Thoracic aorta (tissue), 2 donors: ENCODE results near the gene SURF6. TPM values are rescaled to one million over a fixed set of nuclear protein-coding genes. Genes with fewer than 3 reads are reported as not detected.

ENCODE experiments used
- ATAC-seq: fragments of 150-250 bp; one replicate; pipeline ENCODE4 v1.8.0; 2017; ENCODE audit warnings: low read depth; ENCODE audit not compliant: insufficient number of reproducible peaks, low FRiP score
- DNase-seq: peaks from one replicate; pipeline ENCODE4 v3.0.0-alpha.2; 2020; ENCODE audit warnings: low spot score
- H3K27ac ChIP-seq, 2 donors: fragments of 200-600 bp; sonication (generic); 1 replicate in 1 of 2; 2 replicates in 1 of 2; pipeline ENCODE4 v1.5.1; 2016; ENCODE audit warnings: mild to moderate bottlenecking in 2 of 2, moderate library complexity in 2 of 2
- H3K27me3 ChIP-seq: fragments of 200-600 bp; sonication (generic); replicated peaks from 2 replicates; pipeline ENCODE4 v1.6.0; 2016; ENCODE audit warnings: mild to moderate bottlenecking; ENCODE audit not compliant: insufficient read depth
- H3K36me3 ChIP-seq: fragments of 200-600 bp; sonication (generic); one replicate; pipeline ENCODE4 v1.5.1; 2016
- H3K4me1 ChIP-seq, 2 donors: fragments of 200-600 bp; sonication (generic); 1 replicate in 1 of 2; 2 replicates in 1 of 2; pipeline versions ENCODE4 v1.5.1 to v1.6.0; 2016; ENCODE audit warnings: low read depth in 2 of 2, mild to moderate bottlenecking in 1 of 2; ENCODE audit not compliant: control insufficient read depth in 1 of 2
- H3K4me3 ChIP-seq: fragments of 200-600 bp; sonication (generic); 2 replicates; pipeline ENCODE4 v1.5.1; 2016; ENCODE audit warnings: mild to moderate bottlenecking
- H3K9me3 ChIP-seq: fragments of 200-600 bp; sonication (generic); 2 replicates; pipeline ENCODE4 v1.5.1; 2016
- total RNA-seq, 2 donors: library from RNA; depleted of rRNA; stranded (reverse); fragments of >200 nt; gene quantifications; one replicate each; pipeline versions ENCODE4 v1.1.0 to v1.2.3, GENCODE V29; 2016
- TF ChIP-seq, protein P1 (sequence below): fragments of 200-600 bp; sonication (generic); IDR thresholded peaks from one replicate; pipeline ENCODE4 v1.5.1; 2019; ENCODE audit warnings: antibody characterized with exemption

SURF6 gene
- total RNA-seq, 2 donors from 2014 or later: 11.6 to 46.1 TPM

DNA sequence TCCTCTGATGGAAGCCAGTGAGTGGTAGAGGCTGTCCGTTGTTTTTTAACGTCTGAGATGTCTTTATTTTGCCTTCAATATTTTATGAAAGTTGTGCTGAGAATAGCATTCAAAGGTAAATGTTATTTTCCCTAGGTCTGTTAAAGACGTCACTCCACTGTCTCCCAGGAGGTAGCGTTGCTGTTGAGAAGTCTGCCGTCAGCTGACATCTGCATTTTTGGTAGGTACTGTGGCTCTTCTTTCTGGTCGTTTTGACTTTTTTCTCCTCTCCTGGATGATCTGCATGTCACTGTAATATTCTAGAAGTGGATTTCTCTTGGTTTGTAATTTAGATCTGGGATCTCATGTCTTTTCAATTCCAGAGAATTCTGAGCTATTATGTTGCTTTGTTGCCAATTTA is 26.4 kb downstream of the SURF6 start:
- no peak overlapping the region for H3K4me3 ChIP-seq
- DNase-seq: no peak
- no peaks in the 10 kb centered on the region for H3K9me3 ChIP-seq
- TF ChIP-seq, protein P1, sequence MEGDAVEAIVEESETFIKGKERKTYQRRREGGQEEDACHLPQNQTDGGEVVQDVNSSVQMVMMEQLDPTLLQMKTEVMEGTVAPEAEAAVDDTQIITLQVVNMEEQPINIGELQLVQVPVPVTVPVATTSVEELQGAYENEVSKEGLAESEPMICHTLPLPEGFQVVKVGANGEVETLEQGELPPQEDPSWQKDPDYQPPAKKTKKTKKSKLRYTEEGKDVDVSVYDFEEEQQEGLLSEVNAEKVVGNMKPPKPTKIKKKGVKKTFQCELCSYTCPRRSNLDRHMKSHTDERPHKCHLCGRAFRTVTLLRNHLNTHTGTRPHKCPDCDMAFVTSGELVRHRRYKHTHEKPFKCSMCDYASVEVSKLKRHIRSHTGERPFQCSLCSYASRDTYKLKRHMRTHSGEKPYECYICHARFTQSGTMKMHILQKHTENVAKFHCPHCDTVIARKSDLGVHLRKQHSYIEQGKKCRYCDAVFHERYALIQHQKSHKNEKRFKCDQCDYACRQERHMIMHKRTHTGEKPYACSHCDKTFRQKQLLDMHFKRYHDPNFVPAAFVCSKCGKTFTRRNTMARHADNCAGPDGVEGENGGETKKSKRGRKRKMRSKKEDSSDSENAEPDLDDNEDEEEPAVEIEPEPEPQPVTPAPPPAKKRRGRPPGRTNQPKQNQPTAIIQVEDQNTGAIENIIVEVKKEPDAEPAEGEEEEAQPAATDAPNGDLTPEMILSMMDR: no peak
- H3K36me3 ChIP-seq: no peaks in the 10 kb centered on the region
- H3K4me1 ChIP-seq: no peaks in the 10 kb centered on the region
- no peaks in the 10 kb centered on the region for H3K27me3 ChIP-seq
- H3K27ac ChIP-seq: no peak overlapping the region
- ATAC-seq: no peak

DNA sequence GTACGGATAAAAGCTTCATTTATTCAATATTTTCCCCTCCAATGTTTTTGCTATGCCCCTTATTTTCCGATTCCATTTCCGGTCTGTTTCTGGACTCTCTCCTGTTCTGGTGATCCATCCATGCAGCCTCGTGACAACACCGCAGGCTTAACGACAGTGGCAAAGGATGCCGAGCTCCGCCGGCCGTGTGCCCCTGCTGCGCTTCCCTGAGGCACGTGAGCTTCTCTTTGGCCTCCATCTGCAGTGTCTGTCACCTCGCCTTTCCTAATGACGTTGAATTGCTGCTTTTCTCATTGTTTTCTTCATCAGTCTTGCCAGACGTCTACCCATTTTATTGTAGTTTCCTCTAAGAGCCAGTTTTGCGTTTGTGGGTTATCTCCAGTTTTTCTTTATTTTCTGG is 28.7 kb downstream of the SURF6 start:
- DNase-seq: no peak
- no peaks in the 10 kb centered on the region for H3K27me3 ChIP-seq
- H3K36me3 ChIP-seq: no peaks in the 10 kb centered on the region
- no peak for ATAC-seq
- H3K9me3 ChIP-seq: no peaks in the 10 kb centered on the region
- no peaks in the 10 kb centered on the region for H3K4me1 ChIP-seq
- H3K27ac ChIP-seq: no peak overlapping the region
- TF ChIP-seq, protein P1: no peak
- no peak overlapping the region for H3K4me3 ChIP-seq

DNA sequence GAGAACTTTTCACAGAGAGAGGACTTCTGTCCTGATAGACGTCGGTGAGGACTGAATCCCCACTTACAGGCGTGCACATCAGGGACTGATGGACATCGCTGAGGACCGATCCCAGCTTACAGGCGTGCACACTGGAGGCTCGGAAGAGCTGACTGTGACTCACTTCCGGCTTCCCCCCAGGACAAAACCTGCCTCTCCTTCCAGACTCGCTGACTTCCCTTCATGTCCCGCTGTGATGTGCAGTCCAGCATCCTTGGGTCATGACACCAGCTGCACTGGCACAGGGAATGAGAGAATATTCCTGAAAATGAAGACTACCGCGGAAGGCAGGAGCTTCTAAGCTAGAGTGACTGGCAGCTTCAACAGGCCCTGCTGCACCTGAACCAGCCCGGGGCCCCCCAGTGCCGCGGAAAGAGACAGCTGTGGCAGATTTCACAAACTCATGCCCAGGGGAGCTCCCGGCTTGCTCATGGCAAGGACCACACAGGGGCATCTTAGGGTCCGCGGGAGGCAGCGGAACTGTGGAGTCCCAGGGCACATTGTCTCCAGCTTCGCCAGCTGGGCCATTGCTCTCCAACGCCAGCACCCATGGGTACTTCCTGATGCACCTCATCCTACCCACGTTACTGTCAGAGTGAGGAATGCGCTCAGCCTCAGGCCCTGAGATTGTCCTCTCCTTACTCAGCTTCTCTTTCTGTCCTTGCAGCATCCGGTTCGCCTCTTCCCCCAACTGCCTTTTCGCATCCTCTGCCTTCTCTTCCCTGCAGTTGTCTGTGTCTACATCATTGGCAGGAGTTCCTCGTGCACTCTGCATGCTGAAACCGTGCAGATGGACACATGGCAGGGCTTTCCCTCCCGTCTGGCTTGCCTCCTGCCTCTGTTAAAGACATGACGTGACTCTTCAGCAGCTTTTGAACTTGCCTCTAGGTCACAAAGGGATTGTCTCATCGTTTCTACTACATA is 29.5 kb downstream of the SURF6 start:
- H3K9me3 ChIP-seq: no peaks in the 10 kb centered on the region
- no peaks in the 10 kb centered on the region for H3K27me3 ChIP-seq
- H3K4me3 ChIP-seq: no peak overlapping the region
- no peak overlapping the region for H3K27ac ChIP-seq
- no peak for ATAC-seq
- DNase-seq: no peak
- TF ChIP-seq, protein P1: no peak
- no peaks in the 10 kb centered on the region for H3K4me1 ChIP-seq
- H3K36me3 ChIP-seq: no peaks in the 10 kb centered on the region

DNA sequence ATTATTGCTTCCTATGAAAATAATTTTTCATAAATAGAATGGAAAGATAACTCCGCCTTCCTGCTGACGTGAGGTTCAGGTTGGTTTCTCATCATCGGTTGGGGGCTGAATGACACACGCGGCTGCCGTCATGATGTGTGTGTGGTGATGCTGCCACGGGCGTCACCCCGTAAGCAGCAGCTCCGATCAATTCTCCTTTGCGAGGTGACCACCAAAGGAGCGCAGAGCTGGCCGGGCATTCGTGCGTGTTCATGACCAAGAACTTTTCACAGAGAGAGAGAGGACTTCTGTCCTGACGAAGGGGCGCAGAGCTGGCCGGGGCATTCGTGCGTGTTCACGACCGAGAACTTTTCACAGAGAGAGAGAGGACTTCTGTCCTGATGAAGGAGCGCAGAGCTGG is 30.3 kb downstream of the SURF6 start:
- DNase-seq (no peak), ATAC-seq (no peak)
- no peak overlapping the region for H3K27ac ChIP-seq
- H3K4me3 ChIP-seq: no peak overlapping the region
- no peaks in the 10 kb centered on the region for H3K9me3 ChIP-seq
- H3K36me3 ChIP-seq: no peaks in the 10 kb centered on the region
- H3K27me3 ChIP-seq: no peaks in the 10 kb centered on the region
- no peaks in the 10 kb centered on the region for H3K4me1 ChIP-seq
- TF ChIP-seq, protein P1: no peak

DNA sequence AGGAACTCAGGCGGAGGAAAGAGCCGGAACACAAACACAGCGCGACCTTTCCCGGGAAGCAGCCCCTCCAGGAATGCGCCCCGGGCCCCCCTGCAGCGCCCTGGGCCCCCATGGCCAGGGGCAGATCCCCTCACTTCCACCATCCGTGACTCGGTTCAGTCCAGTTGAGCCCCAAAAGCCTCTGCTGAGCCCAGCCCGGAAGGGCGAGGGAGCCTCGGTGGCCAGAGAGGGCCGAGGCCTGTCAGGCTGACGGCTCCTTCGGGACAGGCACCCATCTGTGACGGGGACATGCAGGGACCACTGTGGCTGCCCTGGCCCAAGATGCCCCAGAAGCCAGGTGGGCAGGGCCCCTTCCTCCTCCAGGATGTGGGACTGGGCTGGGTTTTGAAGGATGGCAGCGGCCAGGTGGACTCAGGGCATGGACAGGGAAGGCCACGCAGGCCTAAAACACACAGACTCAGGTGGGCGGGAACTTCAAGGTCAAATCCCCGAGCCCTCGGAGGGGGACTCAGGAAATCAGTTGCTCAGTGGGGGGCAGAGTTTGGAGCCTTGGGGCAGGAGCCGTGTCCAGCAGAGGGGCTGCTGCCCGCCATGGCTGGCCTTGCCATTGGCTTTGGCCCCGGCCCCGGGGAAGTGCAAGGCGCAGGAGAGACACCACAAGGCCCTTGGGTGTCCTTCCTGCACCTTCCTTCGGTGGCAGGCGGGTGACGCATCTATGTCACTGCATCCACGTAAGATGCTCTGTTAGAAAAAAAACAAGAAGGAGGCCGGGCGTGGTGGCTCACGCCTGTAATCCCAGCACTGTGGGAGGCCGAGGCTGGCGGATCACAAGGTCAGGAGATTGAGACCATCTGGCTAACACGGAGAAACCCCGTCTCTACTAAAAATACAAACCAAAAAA is 31.3 kb downstream of the SURF6 start:
- Histone ChIP-seq H3K9me3 (no peaks in the 10 kb centered on the region), H3K27me3 (no peaks in the 10 kb centered on the region), H3K27ac (no peak overlapping the region), H3K4me3 (no peak overlapping the region), H3K36me3 (no peaks in the 10 kb centered on the region), H3K4me1 (no peaks in the 10 kb centered on the region)
- TF ChIP-seq, protein P1: no peak
- no peak for ATAC-seq
- DNase-seq: no peak
